T-helper 1 cell treated with Interleukin-12 subunit alpha and Interleukin-12 subunit beta and Interleukin-4 antibody, amounts not matched to agents 30 μg/mL and 1 μg/mL, for 36 hours (primary cell): ENCODE data around the gene KIF13A.

Experiments used
- H3K27ac Mint-ChIP-seq: one replicate; pipeline ENCODE4 v1.8.0; 2021; ENCODE audit warnings: mild to moderate bottlenecking, mixed read lengths
- H3K27me3 Mint-ChIP-seq: one replicate; pipeline ENCODE4 v1.8.0; 2021; ENCODE audit warnings: low read depth, mixed read lengths
- H3K36me3 Mint-ChIP-seq: one replicate; pipeline ENCODE4 v1.8.0; 2021; ENCODE audit warnings: low read depth, mixed read lengths
- H3K4me1 Mint-ChIP-seq: one replicate; pipeline ENCODE4 v1.8.0; 2021; ENCODE audit warnings: low read depth, mixed read lengths
- H3K4me3 Mint-ChIP-seq: one replicate; pipeline ENCODE4 v1.8.0; 2021; ENCODE audit warnings: mild to moderate bottlenecking, moderate library complexity, mixed read lengths
- H3K9me3 Mint-ChIP-seq: one replicate; pipeline ENCODE4 v1.8.0; 2021; ENCODE audit warnings: mixed read lengths

KIF13A gene

DNA sequence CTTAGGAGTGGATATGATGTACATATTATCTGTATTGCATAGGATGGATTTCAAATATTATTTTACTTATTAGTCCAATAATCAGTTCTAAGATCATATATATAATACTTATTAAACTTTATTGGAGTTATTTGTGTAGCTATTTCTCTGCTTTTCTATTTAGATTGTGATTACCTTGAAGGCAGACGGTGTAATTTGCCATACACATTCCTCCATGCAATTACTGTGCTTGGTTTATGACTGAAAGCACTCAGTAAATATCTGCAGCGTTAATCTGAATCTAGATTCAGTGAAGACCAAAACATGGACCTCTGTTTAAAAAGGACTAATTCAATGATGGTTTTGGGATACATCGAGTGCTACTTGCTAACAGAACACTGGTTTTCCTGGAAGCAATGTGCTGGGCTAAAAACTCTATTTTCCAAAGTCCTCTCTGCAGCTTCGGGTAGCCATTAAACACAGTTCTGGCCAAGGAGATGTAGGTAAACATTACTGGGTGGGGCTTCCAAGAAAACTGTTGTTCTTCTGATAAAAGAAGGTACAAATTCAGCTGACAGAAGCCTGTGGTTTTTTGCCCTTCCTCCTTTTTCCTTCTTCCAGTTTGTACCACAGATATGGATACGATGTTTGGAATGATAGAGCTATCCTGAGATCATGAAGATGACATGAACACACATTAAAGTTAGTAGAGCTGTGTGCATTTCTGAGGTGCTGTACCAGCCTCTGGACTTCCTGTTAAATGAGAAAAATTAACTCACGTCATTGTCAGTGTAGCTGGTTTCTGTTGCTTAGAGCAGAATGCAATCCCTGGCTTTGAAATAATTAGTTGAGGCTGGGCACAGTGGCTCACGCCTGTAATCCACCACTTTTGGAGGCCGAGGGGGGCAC lies 144.3 kb downstream of the KIF13A start:
- no peaks in the 10 kb centered on the region for H3K36me3 Mint-ChIP-seq
- H3K4me1 Mint-ChIP-seq, result no peaks in the 10 kb centered on the region
- H3K27me3 Mint-ChIP-seq, result peaks cover 22% of the 10 kb centered on the region
- no peaks in the 10 kb centered on the region for H3K9me3 Mint-ChIP-seq
- no peak overlapping the region for H3K27ac Mint-ChIP-seq
- no peak overlapping the region for H3K4me3 Mint-ChIP-seq

DNA sequence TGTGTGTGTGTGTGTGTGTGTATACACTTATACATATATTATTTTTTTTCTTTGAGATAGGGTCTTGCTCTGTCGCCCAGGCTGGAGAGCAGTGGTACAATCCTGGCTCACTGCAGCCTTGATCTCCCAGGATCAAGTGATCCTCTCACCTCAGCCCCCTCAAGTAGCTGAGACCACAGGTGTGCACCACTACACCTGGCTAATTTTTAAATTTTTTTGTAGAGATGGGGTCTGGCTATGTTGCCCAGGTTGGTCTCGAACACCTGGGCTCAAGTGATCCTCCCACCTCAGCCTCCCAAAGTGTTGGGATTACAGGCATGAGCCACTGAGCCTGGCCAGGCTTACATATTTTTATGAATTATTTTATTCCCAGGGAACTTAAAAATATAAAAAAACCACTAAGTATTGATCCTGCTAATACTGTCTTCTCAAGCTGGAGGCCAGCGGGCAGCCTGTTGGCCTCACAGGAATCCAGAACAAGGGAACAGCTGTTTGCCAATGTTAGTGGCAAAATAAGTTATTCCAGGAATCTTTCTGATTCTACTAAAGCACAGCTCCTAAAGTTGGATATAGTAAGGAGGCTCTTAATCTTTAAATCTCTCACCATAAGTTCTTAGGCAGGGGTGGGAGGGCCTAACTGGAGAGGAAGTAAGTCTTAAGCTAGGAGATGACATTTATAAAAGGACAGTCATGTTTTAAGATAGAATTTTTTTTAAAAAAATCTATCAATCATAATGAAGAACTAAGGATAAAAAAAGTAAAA lies 145.2 kb downstream of the KIF13A start:
- H3K27ac Mint-ChIP-seq, result no peak overlapping the region
- no peak overlapping the region for H3K4me3 Mint-ChIP-seq

DNA sequence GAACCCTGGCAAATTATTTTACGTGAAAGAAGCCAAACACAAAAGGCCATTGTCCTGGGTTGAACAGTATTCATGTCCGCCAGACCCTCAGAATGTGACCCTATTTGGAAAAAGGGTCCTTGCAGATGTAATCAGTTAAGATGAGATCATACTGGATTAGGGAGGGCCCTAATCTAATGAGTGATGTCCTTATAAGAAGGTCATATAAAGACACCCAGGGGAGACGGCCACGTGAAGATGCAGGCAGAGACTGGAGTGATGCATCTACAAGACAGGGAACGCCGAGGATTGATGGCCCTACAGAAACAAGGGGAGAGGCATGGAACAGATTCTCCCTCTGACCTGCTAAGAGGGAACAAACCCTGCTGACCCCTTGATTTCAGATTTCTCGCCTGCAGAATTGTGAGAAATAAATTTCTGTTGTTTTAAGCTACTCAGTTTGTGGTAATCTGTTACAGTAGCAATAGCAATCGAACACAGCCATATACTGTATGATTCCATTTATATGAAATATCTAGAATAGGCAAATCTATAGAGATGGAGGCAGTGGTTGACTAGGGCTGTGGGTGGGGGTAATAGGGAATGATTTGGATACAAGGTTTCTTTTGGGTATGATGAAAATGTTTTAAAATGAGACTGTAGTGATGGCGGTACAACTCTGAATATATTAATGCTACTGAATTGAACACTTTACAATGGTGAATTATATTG lies 147.8 kb downstream of the KIF13A start:
- Mint-ChIP-seq H3K4me1 (no peaks in the 10 kb centered on the region), H3K27ac (no peak overlapping the region), H3K27me3 (peaks cover 14% of the 10 kb centered on the region), H3K36me3 (no peaks in the 10 kb centered on the region), H3K4me3 (no peak overlapping the region), H3K9me3 (no peaks in the 10 kb centered on the region)

More for the DNA sequence above, 145.2 kb downstream of the KIF13A start:
- Mint-ChIP-seq H3K9me3 (no peaks in the 10 kb centered on the region), H3K36me3 (no peaks in the 10 kb centered on the region), H3K27me3 (peaks cover 20% of the 10 kb centered on the region), H3K4me1 (no peaks in the 10 kb centered on the region)

DNA sequence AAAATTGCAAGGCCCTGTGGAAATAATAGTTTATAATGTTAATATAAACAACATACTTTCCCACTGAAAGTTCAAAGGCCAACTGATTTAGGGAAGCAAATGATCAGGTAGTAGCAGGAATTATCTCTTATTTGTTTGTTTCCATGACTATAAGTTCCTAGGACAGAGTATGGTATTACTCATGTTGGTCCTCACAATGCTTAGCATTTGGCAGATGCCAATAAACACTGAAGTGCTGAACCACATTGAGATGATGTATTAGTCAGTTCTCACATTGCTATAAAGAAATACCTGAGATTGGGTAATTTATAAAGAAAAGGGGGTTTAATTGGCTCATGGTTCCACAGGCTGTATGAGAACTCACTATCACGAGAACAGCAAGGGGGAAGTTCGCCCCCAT lies 151.1 kb downstream of the KIF13A start:
- H3K36me3 Mint-ChIP-seq, result no peaks in the 10 kb centered on the region
- H3K27ac Mint-ChIP-seq, result no peak overlapping the region
- H3K4me1 Mint-ChIP-seq, result no peaks in the 10 kb centered on the region
- no peak overlapping the region for H3K4me3 Mint-ChIP-seq
- H3K9me3 Mint-ChIP-seq, result no peaks in the 10 kb centered on the region
- H3K27me3 Mint-ChIP-seq, result peaks cover 11% of the 10 kb centered on the region

DNA sequence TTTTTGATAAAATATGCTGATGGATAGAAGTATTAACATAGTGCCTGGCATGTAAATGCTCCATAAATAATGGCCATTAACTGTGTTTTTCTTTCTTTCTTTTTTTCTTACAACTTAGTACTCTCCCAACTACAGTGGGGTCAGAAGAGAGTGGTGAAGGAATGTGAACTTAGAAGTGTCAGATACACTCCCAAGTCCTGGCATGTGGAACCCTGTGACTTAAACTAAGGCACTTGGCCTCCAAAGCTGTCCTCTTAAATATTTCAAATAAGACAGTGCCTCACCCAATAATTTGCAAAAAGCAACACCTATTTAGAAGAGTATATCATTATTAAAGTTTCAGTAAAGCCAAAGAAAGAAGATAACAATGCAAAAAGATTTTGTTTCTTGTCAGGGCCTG lies 151.7 kb downstream of the KIF13A start:
- Mint-ChIP-seq H3K27ac (no peak overlapping the region), H3K4me3 (no peak overlapping the region), H3K4me1 (no peaks in the 10 kb centered on the region), H3K9me3 (no peaks in the 10 kb centered on the region), H3K36me3 (no peaks in the 10 kb centered on the region), H3K27me3 (peaks cover 9% of the 10 kb centered on the region)

DNA sequence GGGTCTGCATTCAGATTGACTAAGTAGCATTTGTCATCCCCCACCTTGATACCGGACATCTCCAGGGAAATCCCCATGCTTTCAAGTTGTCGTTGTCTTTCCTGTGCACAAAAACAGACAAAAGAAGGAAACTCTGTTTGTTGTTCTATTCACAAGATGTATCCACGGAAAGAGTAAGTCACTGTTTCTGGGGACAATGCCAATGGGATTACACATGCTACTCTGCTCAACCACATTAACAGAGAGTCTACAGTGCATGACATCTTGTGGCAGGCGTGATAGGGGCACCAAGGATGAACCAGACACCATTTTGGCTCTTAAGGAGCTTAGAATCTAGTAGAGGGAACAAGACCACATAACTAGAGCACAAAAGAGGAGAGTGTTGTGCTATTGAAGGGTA lies 156.3 kb downstream of the KIF13A start:
- Mint-ChIP-seq H3K4me1 (no peaks in the 10 kb centered on the region), H3K4me3 (no peak overlapping the region), H3K27me3 (peaks cover 6% of the 10 kb centered on the region), H3K36me3 (no peaks in the 10 kb centered on the region), H3K27ac (no peak overlapping the region), H3K9me3 (no peaks in the 10 kb centered on the region)

DNA sequence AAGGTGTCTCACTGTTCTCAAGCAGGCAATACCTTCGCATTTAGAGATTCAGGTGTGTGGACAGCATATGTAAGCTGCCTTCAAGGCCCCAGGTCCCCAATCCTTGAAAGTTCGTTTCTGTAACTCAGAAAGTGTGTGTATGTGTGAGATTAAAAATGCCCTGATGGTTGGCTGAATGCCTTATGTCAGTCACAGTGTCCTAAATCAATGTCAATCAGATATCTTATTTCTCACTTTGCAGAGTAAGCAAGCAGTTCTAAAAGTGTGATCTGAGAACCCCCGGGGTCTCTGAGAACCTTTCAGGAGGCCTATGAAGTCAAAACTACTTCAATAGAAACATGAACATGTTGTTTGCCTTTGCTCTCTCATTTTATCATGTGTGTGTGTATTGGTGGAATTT lies 157.5 kb downstream of the KIF13A start:
- H3K4me3 Mint-ChIP-seq, result no peak overlapping the region
- no peak overlapping the region for H3K27ac Mint-ChIP-seq
- peaks cover 10% of the 10 kb centered on the region for H3K27me3 Mint-ChIP-seq
- no peaks in the 10 kb centered on the region for H3K4me1 Mint-ChIP-seq
- no peaks in the 10 kb centered on the region for H3K36me3 Mint-ChIP-seq
- no peaks in the 10 kb centered on the region for H3K9me3 Mint-ChIP-seq

DNA sequence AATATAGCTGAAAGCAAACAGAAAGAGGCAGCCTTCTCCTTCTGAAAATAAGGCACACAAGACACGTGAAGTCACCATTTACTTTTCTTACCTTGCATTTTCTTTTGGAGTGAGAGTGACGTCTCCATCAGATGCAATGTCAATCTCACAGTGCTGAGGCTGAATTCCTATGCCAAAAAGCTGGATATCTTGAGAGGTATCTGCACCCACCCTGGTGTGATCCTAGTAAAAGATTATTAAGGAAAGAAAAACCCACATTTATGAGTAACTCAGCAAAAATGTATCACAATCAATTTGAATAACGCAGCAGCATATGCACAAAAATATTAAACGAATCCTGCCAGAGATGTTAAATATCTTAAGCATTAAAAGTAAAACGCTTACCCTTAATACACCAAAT lies 159.3 kb downstream of the KIF13A start:
- H3K27ac Mint-ChIP-seq, result no peak overlapping the region
- H3K36me3 Mint-ChIP-seq, result no peaks in the 10 kb centered on the region
- H3K4me3 Mint-ChIP-seq, result no peak overlapping the region
- no peaks in the 10 kb centered on the region for H3K4me1 Mint-ChIP-seq
- H3K9me3 Mint-ChIP-seq, result no peaks in the 10 kb centered on the region
- peaks cover 13% of the 10 kb centered on the region for H3K27me3 Mint-ChIP-seq

DNA sequence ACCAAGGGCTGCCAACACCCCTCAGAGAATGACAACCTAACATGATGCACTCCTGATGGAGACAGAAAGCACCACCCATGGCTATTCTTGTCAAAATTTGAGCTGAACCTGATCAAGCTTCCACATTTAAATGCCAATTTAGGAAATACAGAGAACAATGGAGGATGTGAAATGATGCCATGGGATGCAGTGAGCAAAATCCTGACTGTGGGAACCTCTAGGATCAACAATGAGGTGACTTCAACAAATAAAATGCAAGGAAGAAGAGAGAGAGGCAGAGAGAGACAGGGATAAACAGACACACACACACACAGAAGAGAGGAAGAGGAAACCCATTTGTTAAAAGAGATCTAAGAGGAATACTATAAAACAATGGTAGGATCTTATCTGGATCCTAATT lies 161.1 kb downstream of the KIF13A start:
- H3K4me3 Mint-ChIP-seq, result no peak overlapping the region
- H3K27ac Mint-ChIP-seq, result no peak overlapping the region
- no peaks in the 10 kb centered on the region for H3K9me3 Mint-ChIP-seq
- H3K27me3 Mint-ChIP-seq, result peaks cover 9% of the 10 kb centered on the region
- no peaks in the 10 kb centered on the region for H3K4me1 Mint-ChIP-seq
- no peaks in the 10 kb centered on the region for H3K36me3 Mint-ChIP-seq

DNA sequence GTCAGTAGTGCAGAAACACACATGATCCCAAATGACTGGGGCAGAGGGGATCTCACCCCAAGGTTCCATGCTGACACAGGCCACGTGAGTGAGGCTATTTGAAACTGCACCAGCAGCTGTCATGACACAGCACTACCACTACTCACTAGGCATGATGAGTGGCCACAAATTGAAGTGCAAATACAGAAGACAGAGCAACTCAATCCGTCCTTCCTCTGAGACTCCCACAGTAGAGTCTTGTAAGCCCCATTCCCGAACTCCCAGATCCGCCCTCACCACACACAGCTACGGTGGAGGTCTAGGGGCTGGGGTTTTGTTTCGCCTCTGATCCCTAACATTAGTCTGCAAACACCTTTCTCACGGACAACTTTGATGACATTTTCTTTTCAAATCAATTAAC lies 167.4 kb downstream of the KIF13A start:
- Mint-ChIP-seq H3K27me3 (peaks cover 9% of the 10 kb centered on the region), H3K36me3 (no peaks in the 10 kb centered on the region), H3K4me1 (no peaks in the 10 kb centered on the region)

DNA sequence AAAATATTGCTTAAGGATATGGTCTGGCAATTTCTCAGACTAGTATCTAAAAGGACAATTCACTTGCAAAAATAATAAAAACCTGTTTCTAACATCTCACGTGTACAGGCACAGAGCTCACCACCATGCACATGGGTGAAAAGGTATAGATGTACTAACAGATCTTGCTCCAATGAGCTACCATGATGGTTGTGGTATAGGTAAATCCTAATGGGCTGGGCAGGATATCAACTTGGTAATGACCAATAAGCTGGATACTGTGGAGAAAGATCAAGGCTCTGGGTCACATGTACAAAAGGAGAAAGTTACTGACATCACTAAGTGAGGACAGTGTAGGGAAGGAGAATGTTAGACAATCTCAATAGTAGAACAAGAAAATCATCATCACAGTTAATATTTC lies 169.7 kb downstream of the KIF13A start:
- H3K36me3 Mint-ChIP-seq, result no peaks in the 10 kb centered on the region
- H3K4me3 Mint-ChIP-seq, result no peak overlapping the region
- H3K27ac Mint-ChIP-seq, result no peak overlapping the region
- H3K27me3 Mint-ChIP-seq, result peaks cover 5% of the 10 kb centered on the region
- no peaks in the 10 kb centered on the region for H3K9me3 Mint-ChIP-seq
- no peaks in the 10 kb centered on the region for H3K4me1 Mint-ChIP-seq

More for the DNA sequence above, 167.4 kb downstream of the KIF13A start:
- Mint-ChIP-seq H3K9me3 (no peaks in the 10 kb centered on the region), H3K27ac (no peak overlapping the region), H3K4me3 (no peak overlapping the region)

DNA sequence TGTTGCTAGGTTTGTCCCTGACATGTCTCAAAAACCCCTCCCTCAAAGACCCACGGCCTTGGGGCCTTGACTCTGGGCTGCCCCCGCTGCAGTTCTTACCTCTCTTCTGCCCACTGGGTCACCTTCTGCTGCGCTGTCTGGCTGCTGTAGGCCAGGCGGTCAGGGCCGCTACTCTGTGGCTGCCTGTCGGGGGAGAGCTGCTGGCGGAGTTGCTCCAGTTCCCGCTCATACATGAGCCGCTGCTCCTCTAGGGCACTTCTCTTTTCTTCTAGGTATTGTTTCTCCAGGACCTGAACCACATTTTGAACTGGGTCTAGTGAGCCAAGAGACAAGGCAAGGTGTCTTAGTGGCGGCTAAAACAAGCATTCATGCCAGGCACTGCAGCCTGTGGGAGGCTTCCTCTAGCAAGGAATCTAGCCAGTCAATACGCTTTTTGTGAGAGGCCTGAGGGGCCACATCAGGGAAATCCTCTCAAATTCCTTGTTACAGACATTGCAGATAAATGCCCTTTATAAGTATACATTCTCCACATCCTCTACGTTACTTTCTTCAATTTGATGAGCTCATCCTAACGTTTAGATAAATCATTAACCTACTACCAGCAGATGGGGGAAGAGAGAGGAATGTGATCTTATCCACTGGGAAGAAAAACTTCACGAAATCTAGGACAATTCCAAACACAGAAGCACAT lies 170.4 kb downstream of the KIF13A start:
- H3K4me3 Mint-ChIP-seq, result no peak overlapping the region

DNA sequence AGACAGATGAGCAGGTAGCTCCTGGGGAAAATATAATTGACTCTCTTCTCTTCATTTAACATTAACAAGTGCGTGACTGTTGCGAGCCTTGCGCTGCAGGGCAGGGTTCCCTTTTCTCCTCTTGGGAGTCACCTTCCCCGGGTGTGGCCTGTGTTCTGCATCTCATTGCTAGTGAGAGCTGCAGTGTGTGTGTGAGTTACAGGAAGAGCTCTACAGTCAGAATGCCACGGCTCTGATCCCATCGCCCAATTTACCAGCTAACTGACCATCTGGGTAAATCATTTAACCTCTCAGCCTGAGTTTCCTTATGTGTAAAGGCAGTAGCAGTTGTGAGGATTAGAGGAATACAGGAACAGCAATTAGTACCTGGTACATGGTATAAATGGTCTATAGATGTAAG lies 173.9 kb downstream of the KIF13A start:
- peaks cover 11% of the 10 kb centered on the region for H3K27me3 Mint-ChIP-seq
- H3K9me3 Mint-ChIP-seq, result no peaks in the 10 kb centered on the region
- H3K4me1 Mint-ChIP-seq, result no peaks in the 10 kb centered on the region
- no peak overlapping the region for H3K27ac Mint-ChIP-seq
- H3K36me3 Mint-ChIP-seq, result no peaks in the 10 kb centered on the region
- no peak overlapping the region for H3K4me3 Mint-ChIP-seq

More for the DNA sequence above, 170.4 kb downstream of the KIF13A start:
- Mint-ChIP-seq H3K36me3 (no peaks in the 10 kb centered on the region), H3K27me3 (peaks cover 5% of the 10 kb centered on the region), H3K9me3 (no peaks in the 10 kb centered on the region), H3K27ac (no peak overlapping the region), H3K4me1 (no peaks in the 10 kb centered on the region)

DNA sequence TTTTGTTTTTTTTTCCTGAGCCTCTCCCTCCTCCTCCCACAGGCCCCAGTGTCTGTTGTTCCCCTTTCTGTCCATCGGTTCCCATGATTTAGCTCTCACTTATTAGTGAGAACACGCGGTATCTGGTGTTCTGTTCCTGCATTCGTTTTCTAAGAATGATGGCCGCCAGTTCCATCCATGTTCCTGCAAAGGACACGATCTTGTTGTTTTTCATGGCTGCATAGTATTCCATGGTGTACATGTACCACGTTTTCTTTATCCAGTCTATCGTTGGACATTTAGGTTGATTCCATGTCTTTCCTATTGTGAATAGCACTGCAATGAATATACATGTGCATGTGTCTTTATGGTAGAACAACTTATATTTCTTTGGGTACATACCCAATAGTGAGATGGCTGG lies 175.1 kb downstream of the KIF13A start:
- Mint-ChIP-seq H3K27ac (no peak overlapping the region), H3K4me3 (no peak overlapping the region), H3K36me3 (no peaks in the 10 kb centered on the region), H3K9me3 (no peaks in the 10 kb centered on the region), H3K4me1 (no peaks in the 10 kb centered on the region), H3K27me3 (peaks cover 16% of the 10 kb centered on the region)
